ENCODE results near the gene EZH2. TPM values are rescaled to one million over a fixed set of nuclear protein-coding genes. Genes with fewer than 3 reads are reported as not detected.

The EZH2 gene
- polyA plus RNA-seq, 4 donors: 31.4 to 48.5 (median 40.6) TPM

GRCh38 chr7:148903504-148903903 is 19.4 kb upstream of the EZH2 start:
- DNase-seq (ENCODE audit: low read depth in 4 of 4, low spot score in 3 of 4): no peak

- DNase-seq (ENCODE audit: low read depth in 4 of 4, low spot score in 3 of 4): no peak
Measured at GRCh38 chr7:148901178-148901577, 17.1 kb upstream of the EZH2 start.

- DNase-seq (ENCODE audit: low read depth in 4 of 4, low spot score in 3 of 4): no peak
Measured at GRCh38 chr7:148898845-148899484, 14.9 kb upstream of the EZH2 start.

GRCh38 chr7:148894591-148894990 is 10.5 kb upstream of the EZH2 start:
- no peak for DNase-seq (ENCODE audit: low read depth in 4 of 4, low spot score in 3 of 4)

GRCh38 chr7:148893071-148893470 is 9.0 kb upstream of the EZH2 start:
- no peak for DNase-seq (ENCODE audit: low read depth in 4 of 4, low spot score in 3 of 4)

GRCh38 chr7:148888300-148888699 is 4.2 kb upstream of the EZH2 start:
- no peak for DNase-seq (ENCODE audit: low read depth in 4 of 4, low spot score in 3 of 4)

GRCh38 chr7:148886844-148887243 is 2.8 kb upstream of the EZH2 start:
- DNase-seq (ENCODE audit: low read depth in 4 of 4, low spot score in 3 of 4): no peak

- DNase-seq (ENCODE audit: low read depth in 4 of 4, low spot score in 3 of 4): peak; percentile 79 to 89 (median 85)
Measured at GRCh38 chr7:148884299-148885022, 370 bp upstream of the EZH2 start.

GRCh38 chr7:148883266-148884048 is 634 bp downstream of the EZH2 start:
- peak in 2 of 4 donors; percentile 20 to 47 for DNase-seq (ENCODE audit: low read depth in 4 of 4, low spot score in 3 of 4)

- no peak for DNase-seq (ENCODE audit: low read depth in 4 of 4, low spot score in 3 of 4)
Measured at GRCh38 chr7:148882841-148883265, 1.2 kb downstream of the EZH2 start.

GRCh38 chr7:148882192-148882591 is 1.9 kb downstream of the EZH2 start:
- no peak for DNase-seq (ENCODE audit: low read depth in 4 of 4, low spot score in 3 of 4)

- no peak for DNase-seq (ENCODE audit: low read depth in 4 of 4, low spot score in 3 of 4)
Measured at GRCh38 chr7:148878317-148878716, 5.8 kb downstream of the EZH2 start.

GRCh38 chr7:148877517-148877916 is 6.6 kb downstream of the EZH2 start:
- no peak for DNase-seq (ENCODE audit: low read depth in 4 of 4, low spot score in 3 of 4)

GRCh38 chr7:148872188-148872587 is 11.9 kb downstream of the EZH2 start:
- no peak for DNase-seq (ENCODE audit: low read depth in 4 of 4, low spot score in 3 of 4)

- no peak for DNase-seq (ENCODE audit: low read depth in 4 of 4, low spot score in 3 of 4)
Measured at GRCh38 chr7:148871551-148871950, 12.5 kb downstream of the EZH2 start.

GRCh38 chr7:148871030-148871429 is 13.1 kb downstream of the EZH2 start:
- no peak for DNase-seq (ENCODE audit: low read depth in 4 of 4, low spot score in 3 of 4)

- DNase-seq (ENCODE audit: low read depth in 4 of 4, low spot score in 3 of 4): no peak
Measured at GRCh38 chr7:148868378-148868674, 15.8 kb downstream of the EZH2 start.

- DNase-seq (ENCODE audit: low read depth in 4 of 4, low spot score in 3 of 4): no peak
Measured at GRCh38 chr7:148867596-148868377, 16.3 kb downstream of the EZH2 start.

GRCh38 chr7:148866362-148866761 is 17.7 kb downstream of the EZH2 start:
- no peak for DNase-seq (ENCODE audit: low read depth in 4 of 4, low spot score in 3 of 4)

GRCh38 chr7:148865283-148865682 is 18.8 kb downstream of the EZH2 start:
- DNase-seq (ENCODE audit: low read depth in 4 of 4, low spot score in 3 of 4): no peak

GRCh38 chr7:148863324-148863723 is 20.8 kb downstream of the EZH2 start:
- no peak for DNase-seq (ENCODE audit: low read depth in 4 of 4, low spot score in 3 of 4)
